ENCODE measurements around the gene ZNF146.
"Not testable (repeated sequence)": the region's sequence is repeated elsewhere in the genome, so short reads cannot be mapped to it uniquely, and the experiment has no call there.

Gene ZNF146

DNA sequence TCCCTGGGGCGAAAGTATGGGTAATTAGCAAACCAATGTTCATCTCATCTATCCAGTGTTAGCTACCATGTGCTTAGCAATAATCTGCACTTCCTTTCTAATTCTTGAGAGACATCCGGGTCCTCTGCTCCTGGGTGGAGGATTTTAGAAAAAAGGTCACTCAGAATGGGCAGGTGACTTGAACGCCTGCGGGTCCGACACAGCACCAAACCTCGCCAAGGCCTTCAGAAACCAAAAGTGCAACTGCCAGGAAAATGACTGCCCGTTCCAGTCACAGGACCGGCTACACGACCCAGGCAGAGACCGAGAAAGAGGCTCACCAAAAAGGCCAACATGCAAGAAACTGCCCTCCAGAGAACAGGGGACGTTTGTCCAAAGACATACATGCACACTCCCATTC lies 39.9 kb downstream of the ZNF146 start:
- H3K36me3 Mint-ChIP-seq (ENCODE audit: low read depth): peaks cover 2% of the 10 kb centered on the region
- no peak for DNase-seq (ENCODE audit: low spot score)
- no peaks in the 10 kb centered on the region for H3K4me1 Mint-ChIP-seq (ENCODE audit: low read depth)
- peaks cover 32% of the 10 kb centered on the region for H3K9me3 Mint-ChIP-seq
- H3K4me3 Mint-ChIP-seq: no peak overlapping the region
- no peaks in the 10 kb centered on the region for H3K27me3 Mint-ChIP-seq (ENCODE audit: low read depth)
- no peak overlapping the region for H3K27ac Mint-ChIP-seq

DNA sequence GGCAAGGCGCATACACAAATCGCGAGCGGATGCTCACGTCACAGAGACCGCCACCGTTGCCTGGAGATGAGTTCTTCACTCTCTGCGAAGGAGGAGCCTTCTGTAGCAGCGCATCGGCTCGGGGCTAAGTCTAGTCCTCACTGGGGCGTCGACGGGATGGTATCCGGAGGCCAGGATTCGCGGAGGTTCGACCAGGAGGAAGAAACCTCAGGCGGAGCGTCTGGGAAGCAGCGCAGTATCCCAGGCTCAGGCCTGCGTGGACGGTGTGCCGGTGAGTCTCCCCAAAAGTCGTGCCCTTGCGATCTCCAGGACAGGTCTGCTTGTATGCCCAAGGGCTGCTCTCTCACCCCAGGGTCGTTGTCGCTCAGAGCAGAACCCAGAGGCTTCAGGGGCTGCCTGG lies 40.4 kb downstream of the ZNF146 start:
- no peak for DNase-seq (ENCODE audit: low spot score)
- no peaks in the 10 kb centered on the region for H3K4me1 Mint-ChIP-seq (ENCODE audit: low read depth)
- peaks cover 2% of the 10 kb centered on the region for H3K36me3 Mint-ChIP-seq (ENCODE audit: low read depth)
- H3K9me3 Mint-ChIP-seq: peaks cover 32% of the 10 kb centered on the region
- no peak overlapping the region for H3K4me3 Mint-ChIP-seq
- H3K27me3 Mint-ChIP-seq (ENCODE audit: low read depth): no peaks in the 10 kb centered on the region
- H3K27ac Mint-ChIP-seq: no peak overlapping the region

DNA sequence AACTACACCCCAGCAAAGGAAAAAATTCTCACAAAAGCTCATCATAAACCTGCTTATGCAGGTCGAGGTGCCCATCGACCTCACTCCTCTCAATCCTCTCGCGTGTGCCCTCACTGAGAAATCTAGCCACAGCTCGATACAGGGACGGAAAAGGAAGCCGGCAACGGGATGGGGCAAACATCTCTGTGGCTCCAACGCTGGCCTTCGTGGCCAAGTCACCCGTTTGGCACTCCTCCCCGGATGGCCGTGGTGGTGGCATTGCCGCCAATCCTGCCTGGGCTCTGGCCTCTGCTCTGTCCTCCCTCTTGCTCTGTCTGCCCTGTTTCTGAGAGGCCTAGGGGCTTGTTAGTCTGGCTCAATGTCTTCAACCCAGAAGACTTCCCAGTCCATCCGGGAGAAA lies 41.2 kb downstream of the ZNF146 start:
- Mint-ChIP-seq H3K36me3 (ENCODE audit: low read depth) (peaks cover 2% of the 10 kb centered on the region), H3K9me3 (peaks cover 32% of the 10 kb centered on the region), H3K27me3 (ENCODE audit: low read depth) (no peaks in the 10 kb centered on the region), H3K4me3 (no peak overlapping the region), H3K27ac (no peak overlapping the region), H3K4me1 (ENCODE audit: low read depth) (no peaks in the 10 kb centered on the region)
- no peak for DNase-seq (ENCODE audit: low spot score)

DNA sequence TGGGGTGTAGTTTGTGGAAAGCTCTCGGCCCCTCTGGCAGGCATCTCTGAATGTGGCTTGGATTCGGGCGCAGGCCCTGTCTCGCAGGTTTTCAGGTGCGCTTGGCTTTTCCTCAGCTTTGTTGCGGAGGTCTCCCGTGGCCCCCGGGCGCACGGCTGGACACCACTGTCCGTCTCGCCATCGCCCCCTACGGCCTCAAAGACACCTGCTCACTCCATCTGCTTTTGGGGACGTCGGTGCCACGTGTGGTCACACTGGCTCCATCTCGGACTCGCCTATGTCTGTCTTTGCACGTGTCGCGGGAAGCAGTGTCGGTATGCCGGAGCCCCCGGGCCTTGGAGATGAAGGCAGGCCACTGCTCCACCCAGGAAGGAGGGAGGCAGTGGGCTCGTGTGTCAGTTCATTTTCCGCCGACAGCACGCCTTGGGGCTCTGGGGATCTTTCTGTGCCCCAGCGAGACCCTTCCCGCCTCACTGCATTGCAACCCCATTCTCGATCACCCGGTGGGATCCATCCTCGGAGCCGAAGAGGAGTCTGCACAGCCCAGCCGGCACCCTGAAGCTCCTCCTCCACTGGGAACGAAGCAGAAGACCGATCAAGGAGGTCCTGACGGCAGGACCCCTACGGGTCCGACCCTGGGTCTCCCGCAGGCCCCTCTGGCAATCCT lies 42.1 kb downstream of the ZNF146 start:
- Mint-ChIP-seq H3K4me3 (no peak overlapping the region), H3K36me3 (ENCODE audit: low read depth) (peaks cover 2% of the 10 kb centered on the region), H3K27ac (no peak overlapping the region), H3K4me1 (ENCODE audit: low read depth) (no peaks in the 10 kb centered on the region), H3K27me3 (ENCODE audit: low read depth) (no peaks in the 10 kb centered on the region), H3K9me3 (peaks cover 23% of the 10 kb centered on the region)
- no peak for DNase-seq (ENCODE audit: low spot score)

DNA sequence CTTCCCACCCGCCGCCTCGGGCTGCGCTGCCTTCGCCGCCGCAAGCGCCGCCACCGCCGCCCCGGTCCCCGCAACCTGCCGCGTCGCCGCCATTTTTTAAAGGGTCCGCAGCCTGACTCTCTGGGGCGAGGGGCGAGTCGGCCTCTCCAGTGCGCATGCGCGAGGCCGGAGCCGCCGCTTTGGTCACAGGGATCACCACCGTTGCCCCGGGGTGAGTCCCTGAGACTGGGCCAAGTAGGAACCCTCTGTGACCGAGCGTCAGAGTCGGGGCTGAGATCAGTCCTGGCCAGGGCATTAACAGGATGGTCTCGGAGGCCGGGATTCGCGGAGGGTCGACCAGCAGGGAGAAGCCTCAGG lies 42.6 kb downstream of the ZNF146 start:
- Mint-ChIP-seq H3K9me3 (peaks cover 22% of the 10 kb centered on the region), H3K4me3 (no peak overlapping the region), H3K36me3 (ENCODE audit: low read depth) (peaks cover 2% of the 10 kb centered on the region), H3K27ac (no peak overlapping the region), H3K27me3 (ENCODE audit: low read depth) (no peaks in the 10 kb centered on the region), H3K4me1 (ENCODE audit: low read depth) (no peaks in the 10 kb centered on the region)
- no peak for DNase-seq (ENCODE audit: low spot score)

DNA sequence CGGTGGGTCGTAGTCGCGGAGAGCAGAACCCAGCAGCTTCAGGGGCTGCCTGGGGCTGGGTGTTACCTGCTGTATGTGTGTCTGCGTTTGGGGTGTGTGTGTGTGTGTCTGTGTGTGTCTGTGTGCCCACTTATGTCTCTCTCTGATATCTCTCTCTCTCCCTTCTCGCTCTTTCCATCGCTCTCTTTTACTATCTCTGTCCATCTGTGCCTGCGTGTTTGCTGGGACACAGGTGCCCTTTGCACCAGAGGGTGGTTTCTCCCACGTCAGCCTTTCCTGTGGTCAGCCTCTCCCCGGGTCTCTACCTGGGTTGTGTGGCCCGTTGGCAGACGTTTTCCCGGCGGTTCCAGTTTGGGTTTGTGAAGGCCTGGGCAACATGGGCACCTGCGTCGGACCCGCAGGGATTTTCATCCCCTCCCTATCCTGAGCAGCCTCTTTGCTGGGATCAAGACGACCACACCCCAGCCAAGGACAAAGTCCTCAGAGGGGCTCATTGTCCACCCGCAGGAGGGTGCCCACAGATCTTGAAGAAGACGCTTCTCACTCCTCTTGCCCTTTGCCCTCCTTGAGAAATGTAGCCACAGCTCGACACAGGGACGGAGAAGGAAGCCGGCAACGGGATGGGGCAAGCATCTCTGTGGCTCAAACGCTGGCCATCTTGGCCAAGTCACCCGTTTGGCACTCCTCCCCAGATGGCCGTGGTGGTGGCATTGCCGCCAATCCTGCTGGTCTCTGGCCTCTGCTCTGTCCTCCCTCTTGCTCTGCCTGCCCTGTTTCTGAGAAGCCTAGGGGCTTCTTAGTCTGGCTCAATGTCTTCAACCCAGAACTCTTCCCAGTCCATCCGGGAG lies 43.3 kb downstream of the ZNF146 start:
- Mint-ChIP-seq H3K9me3 (peaks cover 29% of the 10 kb centered on the region), H3K4me1 (ENCODE audit: low read depth) (no peaks in the 10 kb centered on the region), H3K4me3 (no peak overlapping the region), H3K27ac (no peak overlapping the region), H3K27me3 (ENCODE audit: low read depth) (no peaks in the 10 kb centered on the region), H3K36me3 (ENCODE audit: low read depth) (peaks cover 2% of the 10 kb centered on the region)
- no peak for DNase-seq (ENCODE audit: low spot score)

DNA sequence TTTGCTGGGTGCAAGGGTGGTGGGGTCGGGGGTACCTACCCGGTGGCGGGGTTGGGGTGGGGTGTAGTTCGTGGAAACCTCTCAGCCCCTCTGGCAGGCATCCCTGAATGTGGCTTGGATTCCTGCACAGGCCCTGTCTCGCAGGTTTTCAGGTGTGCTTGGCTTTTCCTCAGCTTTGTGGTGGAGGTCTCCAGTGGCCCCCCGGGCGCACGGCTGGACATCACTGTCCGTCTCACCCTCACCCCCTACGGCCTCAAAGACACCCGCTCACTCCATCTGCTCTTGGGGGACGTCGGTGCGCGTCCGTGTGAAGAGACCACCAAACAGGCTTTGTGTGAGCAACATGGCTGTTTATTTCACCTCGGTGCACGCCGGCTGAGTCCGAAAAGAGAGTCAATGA lies 44.3 kb downstream of the ZNF146 start:
- H3K9me3 Mint-ChIP-seq: peaks cover 36% of the 10 kb centered on the region
- no peak overlapping the region for H3K4me3 Mint-ChIP-seq
- H3K27me3 Mint-ChIP-seq (ENCODE audit: low read depth): no peaks in the 10 kb centered on the region
- H3K4me1 Mint-ChIP-seq (ENCODE audit: low read depth): no peaks in the 10 kb centered on the region
- no peak overlapping the region for H3K27ac Mint-ChIP-seq
- DNase-seq (ENCODE audit: low spot score): no peak
- peaks cover 2% of the 10 kb centered on the region for H3K36me3 Mint-ChIP-seq (ENCODE audit: low read depth)

DNA sequence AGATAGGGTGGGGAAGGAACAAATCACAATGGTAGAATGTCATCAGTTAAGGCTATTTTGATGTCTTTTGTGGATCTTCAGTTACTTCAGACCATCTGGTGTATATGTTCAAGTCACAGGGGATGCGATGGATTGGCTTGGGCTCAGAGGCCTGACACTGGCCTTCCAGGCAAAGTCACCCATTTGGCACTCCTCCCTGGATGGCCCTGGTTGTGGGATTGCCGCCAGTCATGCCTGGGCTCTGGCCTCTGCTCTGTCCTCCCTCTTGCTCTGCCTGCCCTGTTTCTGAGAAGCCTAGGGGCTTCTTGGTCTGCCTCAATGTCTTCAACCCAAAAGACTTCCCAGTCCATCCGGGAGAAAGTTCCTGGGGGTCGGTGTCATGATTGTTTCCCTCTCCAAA lies 50.2 kb downstream of the ZNF146 start:
- H3K36me3 Mint-ChIP-seq (ENCODE audit: low read depth): peaks cover 4% of the 10 kb centered on the region
- no peak overlapping the region for H3K27ac Mint-ChIP-seq
- peaks cover 31% of the 10 kb centered on the region for H3K9me3 Mint-ChIP-seq
- no peaks in the 10 kb centered on the region for H3K4me1 Mint-ChIP-seq (ENCODE audit: low read depth)
- no peaks in the 10 kb centered on the region for H3K27me3 Mint-ChIP-seq (ENCODE audit: low read depth)
- no peak for DNase-seq (ENCODE audit: low spot score)
- H3K4me3 Mint-ChIP-seq: no peak overlapping the region

DNA sequence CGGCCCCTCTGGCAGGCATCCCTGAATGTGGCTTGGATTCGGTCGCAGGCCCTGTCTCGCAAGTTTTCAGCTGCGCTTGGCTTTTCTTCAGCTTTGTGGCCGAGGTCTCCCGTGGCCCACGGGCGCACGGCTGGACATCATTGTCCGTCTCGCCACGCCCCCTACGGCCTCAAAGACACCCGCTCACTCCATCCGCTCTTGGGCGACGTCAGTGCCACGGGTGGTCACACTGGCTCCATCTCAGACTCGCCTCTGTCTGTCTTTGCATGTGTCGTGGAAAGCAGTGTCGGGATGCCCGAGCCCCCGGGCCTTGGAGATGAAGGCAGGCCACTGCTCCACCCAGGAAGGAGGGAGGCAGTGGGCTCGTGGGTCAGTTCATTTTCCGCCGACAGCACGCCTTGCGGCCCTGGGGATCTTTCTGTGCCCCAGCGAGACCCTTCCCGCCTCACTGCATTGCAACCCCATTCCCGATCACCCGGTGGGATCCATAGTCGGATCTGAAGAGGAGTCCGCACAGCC lies 51.0 kb downstream of the ZNF146 start:
- Mint-ChIP-seq H3K27me3 (ENCODE audit: low read depth) (no peaks in the 10 kb centered on the region), H3K4me1 (ENCODE audit: low read depth) (no peaks in the 10 kb centered on the region), H3K9me3 (peaks cover 31% of the 10 kb centered on the region), H3K27ac (no peak overlapping the region), H3K4me3 (no peak overlapping the region), H3K36me3 (ENCODE audit: low read depth) (peaks cover 4% of the 10 kb centered on the region)
- DNase-seq (ENCODE audit: low spot score): no peak

DNA sequence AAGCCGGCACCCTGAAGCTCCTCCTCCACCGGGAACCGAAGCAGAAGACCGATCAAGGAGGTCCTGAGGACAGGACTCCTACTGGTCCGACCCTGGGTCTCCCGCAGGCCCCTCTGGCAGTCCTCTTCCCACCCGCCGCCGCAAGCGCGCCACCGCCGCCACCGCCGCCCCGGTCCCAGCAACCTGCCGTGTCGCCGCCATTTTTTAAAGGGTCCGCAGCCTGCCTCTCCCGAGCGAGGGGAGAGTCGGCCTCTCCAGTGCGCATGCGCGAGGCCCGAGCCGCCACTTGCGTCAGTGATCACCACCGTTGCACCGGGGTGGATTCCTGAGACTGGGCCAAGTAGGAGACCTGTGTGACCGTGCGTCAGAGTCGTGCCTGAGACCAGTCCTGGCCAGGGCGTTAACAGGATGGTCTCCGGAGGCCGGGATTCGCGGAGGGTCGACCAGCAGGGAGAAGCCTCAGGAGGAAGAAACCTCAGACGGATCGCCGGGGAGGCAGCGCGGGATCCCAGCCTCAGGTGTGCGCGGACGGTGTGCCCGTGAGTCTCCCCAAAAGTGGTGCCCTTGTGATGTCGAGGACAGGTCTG lies 51.6 kb downstream of the ZNF146 start:
- Mint-ChIP-seq H3K9me3 (peaks cover 31% of the 10 kb centered on the region), H3K4me1 (ENCODE audit: low read depth) (no peaks in the 10 kb centered on the region), H3K27me3 (ENCODE audit: low read depth) (no peaks in the 10 kb centered on the region), H3K27ac (no peak overlapping the region), H3K4me3 (peak overlapping the region; percentile 55), H3K36me3 (ENCODE audit: low read depth) (peaks cover 4% of the 10 kb centered on the region)
- DNase-seq (ENCODE audit: low spot score): no peak

DNA sequence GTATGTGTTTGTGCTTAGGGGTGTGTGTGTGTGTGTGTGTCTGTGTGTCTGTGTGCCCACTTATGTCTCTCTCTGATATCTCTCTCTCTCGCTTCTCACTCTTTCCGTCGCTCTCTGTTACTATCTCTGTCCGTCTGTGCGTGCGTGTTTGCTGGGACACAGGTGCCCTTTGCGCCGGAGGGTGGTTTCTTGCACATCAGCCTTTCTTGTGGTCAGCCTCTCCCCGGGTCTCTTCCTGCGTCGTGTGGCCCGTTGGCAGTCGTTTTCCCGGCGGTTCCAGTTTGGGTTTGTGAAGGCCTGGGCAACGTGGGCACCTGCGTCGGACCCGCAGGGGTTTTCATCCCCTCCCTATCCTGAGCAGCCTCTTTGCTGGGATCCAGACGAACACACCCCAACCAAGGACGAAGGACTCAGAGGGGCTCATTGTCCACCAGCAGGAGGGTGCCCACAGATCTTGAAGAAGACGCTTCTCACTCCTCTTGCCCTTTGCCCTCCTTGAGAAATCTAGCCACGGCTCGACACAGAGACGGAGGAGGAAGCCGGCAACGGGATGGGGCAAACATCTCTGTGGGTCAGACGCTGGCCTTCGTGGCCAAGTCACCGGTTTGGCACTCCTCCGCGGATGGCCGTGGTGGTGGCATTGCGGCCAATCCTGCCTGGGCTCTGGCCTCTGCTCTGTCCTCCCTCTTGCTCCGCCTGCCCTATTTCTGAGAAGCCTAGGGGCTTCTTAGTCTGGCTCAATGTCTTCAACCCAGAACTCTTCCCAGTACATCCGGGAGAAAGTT lies 52.3 kb downstream of the ZNF146 start:
- Mint-ChIP-seq H3K36me3 (ENCODE audit: low read depth) (peaks cover 4% of the 10 kb centered on the region), H3K27ac (no peak overlapping the region), H3K4me1 (ENCODE audit: low read depth) (no peaks in the 10 kb centered on the region), H3K4me3 (peak overlapping the region; percentile 55), H3K9me3 (peaks cover 31% of the 10 kb centered on the region), H3K27me3 (ENCODE audit: low read depth) (no peaks in the 10 kb centered on the region)
- DNase-seq (ENCODE audit: low spot score): no peak

DNA sequence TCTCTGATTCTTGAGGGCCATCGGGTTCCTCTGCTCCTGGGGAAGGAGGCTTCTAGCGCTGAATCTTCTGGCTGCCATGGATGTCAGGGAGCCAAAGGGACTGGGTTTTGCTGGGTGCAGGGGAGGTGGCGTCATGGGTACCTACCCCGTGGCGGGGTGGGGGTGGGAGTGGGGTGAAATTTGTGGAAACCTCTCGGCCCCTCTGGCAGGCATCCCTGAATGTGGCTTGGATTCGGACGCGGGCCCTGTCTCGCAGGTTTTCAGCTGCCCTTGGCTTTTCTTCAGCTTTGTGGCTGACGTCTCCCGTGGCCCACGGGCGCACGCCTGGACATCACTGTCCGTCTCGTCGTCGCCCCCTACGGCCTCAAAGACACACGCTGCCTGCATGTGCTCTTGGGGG lies 53.2 kb downstream of the ZNF146 start:
- not testable (repeated sequence) for H3K36me3 Mint-ChIP-seq (ENCODE audit: low read depth); H3K27me3 Mint-ChIP-seq (ENCODE audit: low read depth); H3K4me1 Mint-ChIP-seq (ENCODE audit: low read depth); H3K27ac Mint-ChIP-seq; H3K4me3 Mint-ChIP-seq; DNase-seq (ENCODE audit: low spot score)
- peaks cover 27% of the 10 kb centered on the region for H3K9me3 Mint-ChIP-seq

DNA sequence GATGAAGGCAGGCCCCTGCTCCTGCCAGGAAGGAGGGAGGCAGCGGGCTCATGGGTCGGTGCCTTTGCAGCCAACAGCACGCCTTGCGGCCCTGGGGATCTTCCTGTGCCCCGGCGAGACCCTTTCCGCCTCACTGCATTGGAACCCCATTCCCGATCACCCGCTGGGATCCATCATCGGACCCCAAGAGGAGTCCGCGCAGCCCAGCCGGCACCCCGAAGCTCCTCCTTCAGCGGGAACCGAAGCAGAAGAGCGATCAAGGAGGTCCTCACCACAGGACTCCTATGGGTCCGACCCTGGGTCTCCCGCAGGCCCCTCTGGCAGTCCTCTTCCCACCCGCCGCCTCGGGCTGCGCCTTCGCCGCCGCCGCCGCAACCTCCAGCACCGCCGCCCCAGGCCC lies 53.7 kb downstream of the ZNF146 start:
- peaks cover 22% of the 10 kb centered on the region for H3K9me3 Mint-ChIP-seq
- DNase-seq (ENCODE audit: low spot score); H3K36me3 Mint-ChIP-seq (ENCODE audit: low read depth); H3K4me3 Mint-ChIP-seq; H3K4me1 Mint-ChIP-seq (ENCODE audit: low read depth); H3K27ac Mint-ChIP-seq; H3K27me3 Mint-ChIP-seq (ENCODE audit: low read depth): not testable (repeated sequence)

DNA sequence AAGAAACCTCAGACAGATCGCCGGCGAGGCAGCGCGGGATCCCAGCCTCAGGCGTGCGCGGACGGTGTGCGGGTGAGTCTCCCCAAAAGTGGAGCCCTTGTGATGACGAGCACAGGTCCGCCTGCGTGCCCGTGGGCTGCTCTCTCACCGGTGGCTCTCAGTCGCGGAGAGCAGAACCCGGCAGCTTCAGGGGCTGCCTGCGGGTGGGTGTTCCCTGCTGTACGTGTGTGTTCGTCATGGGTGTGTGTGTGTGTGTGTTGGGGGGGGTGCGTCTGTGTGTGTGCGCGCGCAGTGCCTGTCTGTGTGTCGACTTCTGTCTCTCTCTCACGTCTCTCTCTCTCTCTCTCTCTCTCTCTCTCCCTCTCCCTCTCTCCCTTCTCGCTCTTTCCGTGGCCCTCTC lies 54.4 kb downstream of the ZNF146 start:
- H3K27me3 Mint-ChIP-seq (ENCODE audit: low read depth); H3K27ac Mint-ChIP-seq; DNase-seq (ENCODE audit: low spot score); H3K4me1 Mint-ChIP-seq (ENCODE audit: low read depth); H3K36me3 Mint-ChIP-seq (ENCODE audit: low read depth); H3K4me3 Mint-ChIP-seq: not testable (repeated sequence)
- peaks cover 15% of the 10 kb centered on the region for H3K9me3 Mint-ChIP-seq

All from T-helper 2 cell treated with Interferon-gamma antibody and Interleukin-4, amounts not matched to agents 5 μg/mL and 100 μg/mL, for 36 hours (primary cell).